ENCODE data around the gene TRIM2. TPM values are rescaled to one million over a fixed set of nuclear protein-coding genes. Genes with fewer than 3 reads are reported as not detected.

The TRIM2 gene
- total and polyA plus RNA-seq, 10 of the 15 experiments (the other 5 are each of a cell fraction or from before 2014, with no cell fraction given), result 0.06 to 0.19 (median 0.15) TPM; not detected in 3

DNA sequence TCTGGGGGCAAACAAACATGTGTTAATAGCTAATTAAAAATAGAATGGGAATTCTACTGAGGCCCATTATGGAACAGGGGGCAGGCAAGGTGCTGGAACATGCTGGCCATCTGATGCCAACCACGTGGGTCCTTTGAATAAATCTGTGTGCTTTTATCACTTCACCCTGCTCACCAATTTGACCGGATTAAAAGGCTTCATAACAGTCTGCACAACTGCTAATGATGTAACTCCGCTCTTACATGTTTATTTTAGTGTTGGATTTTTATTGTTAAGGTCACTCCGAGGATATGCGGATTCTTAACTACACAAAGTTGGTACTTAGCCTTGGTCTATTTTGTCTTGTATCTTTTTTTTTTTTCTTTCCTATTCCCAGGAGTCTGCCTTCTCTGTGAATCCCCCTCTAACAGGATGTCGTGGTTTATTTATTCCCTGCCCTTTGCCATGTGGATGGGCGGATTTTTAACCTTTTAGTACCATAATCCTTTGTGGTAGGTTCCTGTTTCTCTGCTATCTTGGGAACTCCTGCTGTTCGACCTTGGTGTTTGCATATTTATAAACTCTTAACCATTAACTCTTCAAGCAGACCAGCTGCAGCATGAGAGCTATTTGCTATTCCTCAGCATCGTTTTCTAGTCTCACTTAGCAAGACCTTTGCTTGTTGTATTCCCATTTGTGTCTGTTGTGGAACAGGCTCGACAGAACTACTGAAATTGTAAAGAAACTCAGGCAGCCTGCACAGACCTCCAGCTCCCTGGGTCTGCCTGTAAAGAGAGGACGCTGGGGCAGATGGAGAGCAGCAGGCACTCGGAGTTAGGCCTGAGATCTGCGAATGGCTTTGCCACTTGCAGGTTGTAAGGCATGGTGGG, 38.0 kb downstream of the TRIM2 start:
- H3K4me3 ChIP-seq, result no peak overlapping the region
- FAIRE-seq (no peak), DNase-seq (ENCODE audit: low read depth, low spot score) (no peak), ATAC-seq (no peak)
- no peak overlapping the region for H3K9ac ChIP-seq (ENCODE audit: control insufficient read depth, insufficient read depth, low read length)
- ChIA-PET SMC1A (ENCODE audit: uncharacterized antibody, unreplicated experiment) (interaction anchor here (0.6 to 0.7 kb wide), 2 partner anchors 154 to 263 kb away, joined by 3 to 4 read pairs; no protein-coding TSS in a partner anchor), POLR2A (no interaction called here), RAD21 (ENCODE audit: unreplicated experiment) (no interaction called here), CTCF (interaction anchor here (1.2 kb wide), 1 partner anchor 10 kb away, joined by 3 read pairs; no protein-coding TSS in a partner anchor)
- in situ Hi-C loops (cut with MboI) (no loop called here), intact Hi-C loops (cut with micrococcal nuclease; ENCODE audit: unreplicated experiment) (no loop called here)
- no peak for TF ChIP-seq CEBPB (IDR thresholded peaks at IDR 0.05; ENCODE audit: borderline replicate concordance in 1 of 2, low read depth in 2 of 2, low read length in 2 of 2)
- no peak for TF ChIP-seq FOS (IDR thresholded peaks at IDR 0.05; ENCODE audit: borderline replicate concordance, extremely low read depth, insufficient read length)
- no peak for TF ChIP-seq RUNX3 (IDR thresholded peaks at IDR 0.05; ENCODE audit: low read length)
- no peak for TF ChIP-seq TARDBP (IDR thresholded peaks at IDR 0.05; ENCODE audit: borderline replicate concordance)
- TF ChIP-seq, protein P1, sequence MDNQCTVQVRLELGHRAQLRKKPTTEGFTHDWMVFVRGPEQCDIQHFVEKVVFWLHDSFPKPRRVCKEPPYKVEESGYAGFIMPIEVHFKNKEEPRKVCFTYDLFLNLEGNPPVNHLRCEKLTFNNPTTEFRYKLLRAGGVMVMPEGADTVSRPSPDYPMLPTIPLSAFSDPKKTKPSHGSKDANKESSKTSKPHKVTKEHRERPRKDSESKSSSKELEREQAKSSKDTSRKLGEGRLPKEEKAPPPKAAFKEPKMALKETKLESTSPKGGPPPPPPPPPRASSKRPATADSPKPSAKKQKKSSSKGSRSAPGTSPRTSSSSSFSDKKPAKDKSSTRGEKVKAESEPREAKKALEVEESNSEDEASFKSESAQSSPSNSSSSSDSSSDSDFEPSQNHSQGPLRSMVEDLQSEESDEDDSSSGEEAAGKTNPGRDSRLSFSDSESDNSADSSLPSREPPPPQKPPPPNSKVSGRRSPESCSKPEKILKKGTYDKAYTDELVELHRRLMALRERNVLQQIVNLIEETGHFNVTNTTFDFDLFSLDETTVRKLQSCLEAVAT (IDR thresholded peaks at IDR 0.05), result no peak
- no peak for TF ChIP-seq SP1 (IDR thresholded peaks at IDR 0.05; ENCODE audit: low read depth, low read length)
- no peak for TF ChIP-seq TAF1 (IDR thresholded peaks at IDR 0.05; ENCODE audit: borderline replicate concordance, low read depth, low read length)
- H3K9me3 ChIP-seq (replicated peaks; ENCODE audit: control insufficient read depth, insufficient read depth, low read length), result no peaks in the 10 kb centered on the region
- no peak overlapping the region for H3K4me2 ChIP-seq (ENCODE audit: control insufficient read depth, insufficient read depth)
- H3K27ac ChIP-seq (ENCODE audit: control insufficient read depth, insufficient read depth), result no peak overlapping the region
- H3K4me1 ChIP-seq (ENCODE audit: control insufficient read depth, insufficient read depth, low read length), result no peaks in the 10 kb centered on the region
- no peaks in the 10 kb centered on the region for H3K79me2 ChIP-seq (ENCODE audit: control insufficient read depth, insufficient read depth, low read length)
- H2AFZ ChIP-seq (ENCODE audit: control insufficient read depth, low read depth, low read length), result no peak overlapping the region
- peaks cover 0 to 2% of the 10 kb centered on the region in 2 experiments; a peak in 1 of 4 replicates for H3K27me3 ChIP-seq (replicated peaks in 1 of 2; ENCODE audit: control insufficient read depth in 2 of 2, insufficient read depth in 2 of 2, low read length in 1 of 2)
- no peaks in the 10 kb centered on the region for H3K36me3 ChIP-seq (ENCODE audit: control insufficient read depth in 2 of 2, insufficient read depth in 2 of 2, low read length in 1 of 2)
- BruUV-seq (replicated peaks), result no TSS peak
- WGBS (ENCODE audit: insufficient coverage, insufficient replicate concordance, low lambda C conversion rate, missing lambda C conversion rate), result 50% methylated on average over 13 of the region's 13 CpGs
- no peaks in the 10 kb centered on the region for H4K20me1 ChIP-seq (ENCODE audit: control insufficient read depth, insufficient read depth)
